Stimulated activated CD8-positive, alpha-beta memory T cell treated with anti-CD3 and anti-CD28 coated beads, Interleukin-15, amount 100 ng/mL, for 4 hours (primary cell): ENCODE results near the gene FOXP1.

Experiments used
- DNase-seq, 2 donors: peaks; one replicate each; pipeline ENCODE4 v3.0.0-alpha.2; 2020; ENCODE audit warnings: low read depth in 2 of 2

The FOXP1 gene

GRCh38 chr3:71372241-71372768 is 211.2 kb downstream of the FOXP1 start:
- DNase-seq, result no peak

- no peak for DNase-seq
These were observed 212.2 kb downstream of the FOXP1 start for GRCh38 chr3:71371282-71371681.

- DNase-seq, result no peak
These were observed 213.1 kb downstream of the FOXP1 start for GRCh38 chr3:71370467-71370866.

GRCh38 chr3:71369701-71370391 is 213.7 kb downstream of the FOXP1 start:
- no peak for DNase-seq

- DNase-seq, result no peak
These were observed 216.4 kb downstream of the FOXP1 start for GRCh38 chr3:71366988-71367604.

- DNase-seq, result no peak
These were observed 222.1 kb downstream of the FOXP1 start for GRCh38 chr3:71361334-71361890.

GRCh38 chr3:71360764-71361163 is 222.8 kb downstream of the FOXP1 start:
- no peak for DNase-seq

GRCh38 chr3:71360180-71360579 is 223.3 kb downstream of the FOXP1 start:
- DNase-seq, result no peak

GRCh38 chr3:71358243-71358642 is 225.3 kb downstream of the FOXP1 start:
- DNase-seq, result no peak

- DNase-seq, result no peak
These were observed 227.3 kb downstream of the FOXP1 start for GRCh38 chr3:71356265-71356664.

GRCh38 chr3:71355862-71356261 is 227.7 kb downstream of the FOXP1 start:
- no peak for DNase-seq

- no peak for DNase-seq
These were observed 228.5 kb downstream of the FOXP1 start for GRCh38 chr3:71355037-71355436.

- DNase-seq, result no peak
These were observed 232.0 kb downstream of the FOXP1 start for GRCh38 chr3:71351403-71352149.

- no peak for DNase-seq
These were observed 232.5 kb downstream of the FOXP1 start for GRCh38 chr3:71350998-71351397.

GRCh38 chr3:71348831-71349230 is 234.7 kb downstream of the FOXP1 start:
- no peak for DNase-seq

- no peak for DNase-seq
These were observed 235.4 kb downstream of the FOXP1 start for GRCh38 chr3:71348001-71348632.

- no peak for DNase-seq
These were observed 237.5 kb downstream of the FOXP1 start for GRCh38 chr3:71346061-71346460.

- DNase-seq, result no peak
These were observed 238.0 kb downstream of the FOXP1 start for GRCh38 chr3:71345429-71346040.

GRCh38 chr3:71341721-71342120 is 241.8 kb downstream of the FOXP1 start:
- no peak for DNase-seq

GRCh38 chr3:71339049-71339448 is 244.5 kb downstream of the FOXP1 start:
- no peak for DNase-seq

- no peak for DNase-seq
These were observed 250.7 kb downstream of the FOXP1 start for GRCh38 chr3:71332813-71333212.
